Measurements from ENCODE around the gene THAP8. TPM values are rescaled to one million over a fixed set of nuclear protein-coding genes. Genes with fewer than 3 reads are reported as not detected.

THAP8 gene
- total RNA-seq, 1 experiment from 2014 or later = 3.2 TPM

- intact Hi-C loops (cut with micrococcal nuclease; ENCODE audit: unreplicated experiment) = no loop called here
- CTCF ChIA-PET = interaction anchor here (2.0 kb wide), 1 partner anchor 20 kb away, joined by 5 read pairs; the partner anchor contains the start of gene ALKBH6
- Mint-ChIP-seq H3K36me3 (ENCODE audit: insufficient read depth, unreplicated experiment) (peaks cover 30% of the 10 kb centered on the region), H3K4me1 (ENCODE audit: low read depth, unreplicated experiment) (peaks cover 15% of the 10 kb centered on the region), H3K27me3 (ENCODE audit: unreplicated experiment) (peaks cover 18% of the 10 kb centered on the region), H3K4me3 (ENCODE audit: low read depth, unreplicated experiment) (peak overlapping the region; percentile 80), H3K9me3 (ENCODE audit: low read depth, unreplicated experiment) (peaks cover 2% of the 10 kb centered on the region), H3K27ac (ENCODE audit: unreplicated experiment) (peak overlapping the region; percentile 68)
- no peak for DNase-seq
- BruUV-seq (replicated peaks) = no TSS peak
- no peak for TF ChIP-seq CTCF (IDR thresholded peaks at IDR 0.05; ENCODE audit: unreplicated experiment)
Observed at GRCh38 chr19:35993923-35994598, 60.0 kb downstream of the THAP8 start.

- BruUV-seq (replicated peaks) = no TSS peak
- no peak overlapping the region for H3K27ac Mint-ChIP-seq (ENCODE audit: unreplicated experiment)
Observed at GRCh38 chr19:35992907-35993765, 60.9 kb downstream of the THAP8 start.

GRCh38 chr19:35991731-35992450 lies 62.2 kb downstream of the THAP8 start:
- no peak overlapping the region for H3K4me3 Mint-ChIP-seq (ENCODE audit: low read depth, unreplicated experiment)
- H3K4me1 Mint-ChIP-seq (ENCODE audit: low read depth, unreplicated experiment) = peaks cover 13% of the 10 kb centered on the region
- H3K9me3 Mint-ChIP-seq (ENCODE audit: low read depth, unreplicated experiment) = peaks cover 2% of the 10 kb centered on the region
- intact Hi-C loops (cut with micrococcal nuclease; ENCODE audit: unreplicated experiment) = no loop called here
- CTCF ChIA-PET = interaction anchor here (0.6 to 1.0 kb wide), 4 partner anchors 16 to 112 kb away, joined by 3 to 5 read pairs (median 4); partner anchors contain the start of gene ALKBH6
- DNase-seq = no peak
- no peak overlapping the region for H3K27ac Mint-ChIP-seq (ENCODE audit: unreplicated experiment)
- no peak for TF ChIP-seq CTCF (IDR thresholded peaks at IDR 0.05; ENCODE audit: unreplicated experiment)
- peaks cover 31% of the 10 kb centered on the region for H3K36me3 Mint-ChIP-seq (ENCODE audit: insufficient read depth, unreplicated experiment)
- BruUV-seq (replicated peaks) = no TSS peak
- H3K27me3 Mint-ChIP-seq (ENCODE audit: unreplicated experiment) = peaks cover 33% of the 10 kb centered on the region

More at GRCh38 chr19:35992907-35993765, 60.9 kb downstream of the THAP8 start:
- Mint-ChIP-seq H3K4me3 (ENCODE audit: low read depth, unreplicated experiment) (no peak overlapping the region), H3K36me3 (ENCODE audit: insufficient read depth, unreplicated experiment) (peaks cover 30% of the 10 kb centered on the region), H3K27me3 (ENCODE audit: unreplicated experiment) (peaks cover 21% of the 10 kb centered on the region), H3K4me1 (ENCODE audit: low read depth, unreplicated experiment) (peaks cover 15% of the 10 kb centered on the region), H3K9me3 (ENCODE audit: low read depth, unreplicated experiment) (peaks cover 2% of the 10 kb centered on the region)
- TF ChIP-seq CTCF (IDR thresholded peaks at IDR 0.05; ENCODE audit: unreplicated experiment) = no peak
- CTCF ChIA-PET = no interaction called here
- intact Hi-C loops (cut with micrococcal nuclease; ENCODE audit: unreplicated experiment) = no loop called here
- no peak for DNase-seq

All from Calu3 (cell line).